Endothelial cell of umbilical vein (primary cell): ENCODE measurements around the gene COL7A1. TPM values are rescaled to one million over a fixed set of nuclear protein-coding genes. Genes with fewer than 3 reads are reported as not detected.
"Not testable (repeated sequence)": the region's sequence is repeated elsewhere in the genome, so short reads cannot be mapped to it uniquely, and the experiment has no call there.

Source experiments
- BruUV-seq: library from RNA; stranded (reverse); fragments of 400-500 nt; replicated peaks from 2 replicates; lab custom pipeline; 2021; lab: Mats Ljungman, UMichigan
- CTCF ChIA-PET: fragments of 300-600, 350-600 bp; sonication (Branson Sonifier 250); formaldehyde crosslinking; loops from one replicate; lab custom pipeline; 2021; ENCODE audit warnings: antibody characterized with exemption, inconsistent platforms; lab: Charles Lee
- POLR2A ChIA-PET: fragments of 300-600, 350-600 bp; sonication (Branson Sonifier 250); formaldehyde crosslinking; loops from one replicate; lab custom pipeline; 2021; ENCODE audit warnings: antibody characterized with exemption, inconsistent platforms; lab: Charles Lee
- DNase-seq: peaks from one replicate; pipeline ENCODE4 v3.0.0-alpha.2; 2011; ENCODE audit warnings: low read depth, low spot score
- FAIRE-seq: peaks from 2 replicates; lab custom pipeline; 2011; peaks lifted over from hg19 to GRCh38; lab: Jason Lieb, UNC
- H2AFZ ChIP-seq: 2 replicates; pipeline ENCODE4 v1.6.0; 2012; ENCODE audit warnings: low read depth, low read length, control low read depth, inconsistent platforms
- H3K27ac ChIP-seq: 2 replicates; pipeline ENCODE4 v1.5.1; 2011; ENCODE audit warnings: low read depth, mild to moderate bottlenecking, control low read depth, low read length, moderate library complexity; ENCODE audit not compliant: insufficient read depth
- H3K27me3 ChIP-seq, 2 experiments: 2 replicates each; pipeline versions ENCODE4 v1.6.0 to v1.6.1; 2011; ENCODE audit warnings: low read length in 2 of 2, mixed read lengths in 1 of 2; ENCODE audit not compliant: control insufficient read depth in 2 of 2, insufficient read depth in 2 of 2
- H3K36me3 ChIP-seq, 2 experiments: 2 replicates in 1 of 2; 3 replicates in 1 of 2; pipeline ENCODE4 v1.5.1; 2011; ENCODE audit warnings: low read length in 2 of 2, mild to moderate bottlenecking in 1 of 2, moderate library complexity in 1 of 2; ENCODE audit not compliant: control insufficient read depth in 2 of 2, insufficient read depth in 2 of 2; ENCODE audit errors: extremely low read depth in 1 of 2
- H3K4me1 ChIP-seq: 3 replicates; pipeline ENCODE4 v1.5.1; 2011; ENCODE audit warnings: mild to moderate bottlenecking, low read length; ENCODE audit not compliant: control insufficient read depth, insufficient read depth; ENCODE audit errors: extremely low read depth
- H3K4me2 ChIP-seq: 2 replicates; pipeline ENCODE4 v1.6.1; 2011; ENCODE audit warnings: low read length, control low read depth, mixed read lengths; ENCODE audit not compliant: insufficient read depth
- H3K4me3 ChIP-seq, 3 experiments: fragments of 200-600 bp in 1 of 3; sonication (generic), shearing (Covaris generic) in 1 of 3; replicated peaks in 1 of 3; 2 replicates each; pipeline ENCODE4 v1.5.1; 2011 to 2016; ENCODE audit warnings: control low read depth in 3 of 3, low read length in 3 of 3, mild to moderate bottlenecking in 2 of 3, inconsistent platforms in 1 of 3, low read depth in 1 of 3, moderate library complexity in 1 of 3; ENCODE audit not compliant: insufficient read depth in 1 of 3
- H3K79me2 ChIP-seq: 2 replicates; pipeline ENCODE4 v1.6.0; 2012; ENCODE audit warnings: low read length, inconsistent platforms; ENCODE audit not compliant: control insufficient read depth, insufficient read depth
- H3K9ac ChIP-seq: replicated peaks from 2 replicates; pipeline ENCODE3; 2011; ENCODE audit warnings: low read length, control low read depth; ENCODE audit not compliant: insufficient read depth; ENCODE audit errors: extremely low read depth
- H3K9me1 ChIP-seq: replicated peaks from 3 replicates; pipeline ENCODE4 v1.6.0; 2011; ENCODE audit warnings: mild to moderate bottlenecking, low read length; ENCODE audit not compliant: control insufficient read depth, insufficient read depth; ENCODE audit errors: extremely low read depth
- H3K9me3 ChIP-seq: replicated peaks from 2 replicates; pipeline ENCODE4 v1.5.1; 2012; ENCODE audit warnings: low read length, inconsistent platforms; ENCODE audit not compliant: control insufficient read depth, insufficient read depth
- H4K20me1 ChIP-seq: replicated peaks from 2 replicates; pipeline ENCODE3; 2011; ENCODE audit warnings: mild to moderate bottlenecking, low read length; ENCODE audit not compliant: control insufficient read depth, insufficient read depth; ENCODE audit errors: extremely low read depth
- EZH2 ChIP-seq: IDR thresholded peaks from 2 replicates; pipeline ENCODE4 v1.6.1; 2012; ENCODE audit warnings: borderline replicate concordance, low read depth, mild to moderate bottlenecking, moderate library complexity, low read length, inconsistent platforms; ENCODE audit not compliant: severe bottlenecking
- FOS ChIP-seq: IDR thresholded peaks from 2 replicates; pipeline ENCODE4 v1.6.1; 2011; ENCODE audit warnings: mild to moderate bottlenecking, low read length, moderate library complexity, borderline replicate concordance; ENCODE audit not compliant: insufficient read depth
- GATA2 ChIP-seq: IDR thresholded peaks from 2 replicates; pipeline ENCODE4 v1.7.0; 2011; ENCODE audit warnings: low read depth, mild to moderate bottlenecking, moderate library complexity, mixed read lengths, low read length; ENCODE audit not compliant: insufficient read length, insufficient read depth
- JUN ChIP-seq: IDR thresholded peaks from 2 replicates; pipeline ENCODE4 v1.6.1; 2011; ENCODE audit warnings: borderline replicate concordance, low read depth; ENCODE audit not compliant: insufficient read length, insufficient read depth
- MYC ChIP-seq: IDR thresholded peaks from one replicate; pipeline ENCODE4 v1.6.1; 2011; ENCODE audit warnings: mild to moderate bottlenecking, low read depth, low read length
- POLR2A ChIP-seq: IDR thresholded peaks from 2 replicates; pipeline ENCODE4 v1.6.1; 2012; ENCODE audit warnings: low read depth, mild to moderate bottlenecking, control low read depth, low read length
- POLR2AphosphoS5 ChIP-seq: IDR thresholded peaks from 2 replicates; pipeline ENCODE4 v1.6.1; 2012; ENCODE audit warnings: low read depth, mild to moderate bottlenecking, control low read depth, low read length, moderate library complexity; ENCODE audit not compliant: insufficient read depth
- dilution Hi-C: fragments of 300-500 bp; cut with MboI; formaldehyde crosslinking; loops from one replicate; pipeline ENCODE4 v1.15.0; 2019; ENCODE audit warnings: low sequenced_read_pairs; ENCODE audit not compliant: extremely low pct_ligation_motif_present
- intact Hi-C: fragments of 100-400 bp; cut with micrococcal nuclease; formaldehyde crosslinking; loops from one replicate; pipeline ENCODE4 v1.10.0; 2022
- polyA plus RNA-seq, 4 experiments: library from polyadenylated mRNA; depleted of rRNA in 3 of 4; stranded (reverse) in 3 of 4; unstranded in 1 of 4; fragments of >200 nt; gene quantifications; 2 replicates each; pipeline versions ENCODE4 v1.2.1 to v1.2.3, GENCODE V29; 2011 to 2012; ENCODE audit warnings: missing spikeins in 1 of 4
- total RNA-seq: library from RNA; stranded (reverse); gene quantifications from 2 replicates; pipeline ENCODE4 v1.2.3, GENCODE V29; 2021
- TF ChIP-seq, protein P1 (sequence below), 2 donors: IDR thresholded peaks; 1 replicate in 1 of 2; 2 replicates in 1 of 2; pipeline ENCODE4 v1.5.1; 2011; ENCODE audit warnings: low read length in 2 of 2, mild to moderate bottlenecking in 2 of 2, moderate library complexity in 2 of 2, control low read depth in 1 of 2, inconsistent platforms in 1 of 2, low read depth in 1 of 2; ENCODE audit not compliant: insufficient read depth in 1 of 2; ENCODE audit errors: extremely low read depth in 1 of 2
- TF ChIP-seq, protein P2 (sequence below): IDR thresholded peaks from 2 replicates; pipeline ENCODE4 v1.6.1; 2011; ENCODE audit not compliant: insufficient read depth, insufficient read length

Gene COL7A1
- total and polyA plus RNA-seq, 2 donors (not counting 3 experiments of a cell fraction or from before 2014, with no cell fraction given): 0.55 to 1.9 TPM

DNA sequence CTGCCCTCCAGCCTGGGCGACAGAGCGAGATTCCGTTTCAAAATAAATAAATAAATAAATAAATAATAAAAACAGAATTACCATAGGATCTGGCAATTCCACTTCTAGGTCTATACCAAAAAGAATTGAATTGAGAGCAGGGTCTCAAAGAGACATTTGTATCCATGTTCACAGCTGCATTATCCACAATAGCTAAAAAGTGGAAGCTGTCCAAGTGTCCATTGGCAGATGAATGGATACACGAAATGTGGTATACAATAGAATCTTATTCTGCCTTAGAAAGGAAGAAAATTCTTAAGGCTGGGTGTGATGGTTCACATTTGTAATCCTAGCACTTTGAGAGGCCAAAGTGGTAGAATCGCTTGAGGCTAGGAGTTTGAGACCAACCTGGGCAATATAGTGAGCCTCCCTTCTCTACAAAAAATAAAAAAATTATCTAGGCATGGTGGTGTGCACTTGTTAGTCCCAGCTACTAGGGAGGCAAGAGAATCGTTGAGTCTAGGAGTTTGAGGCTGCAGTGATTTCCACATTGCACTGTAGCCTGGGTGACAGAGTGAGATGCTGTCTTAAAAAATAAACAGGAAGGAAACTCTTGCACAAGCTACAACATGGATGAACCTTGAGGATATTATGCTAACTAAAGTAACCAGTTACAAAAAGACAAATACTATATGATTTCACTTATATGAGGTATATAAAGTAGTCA is 62.7 kb downstream of the COL7A1 start:
- CTCF ChIA-PET: interaction anchor here (1.5 to 2.1 kb wide), 3 partner anchors 10 to 23 kb away, joined by 3 to 5 read pairs (median 4); no protein-coding TSS in a partner anchor
- no peaks in the 10 kb centered on the region for H3K4me1 ChIP-seq
- no peaks in the 10 kb centered on the region for H4K20me1 ChIP-seq
- no peak overlapping the region for H3K9ac ChIP-seq
- FAIRE-seq: no peak
- no TSS peak for BruUV-seq
- no peak overlapping the region for H2AFZ ChIP-seq
- dilution Hi-C loops: no loop called here
- H3K9me3 ChIP-seq: no peaks in the 10 kb centered on the region
- DNase-seq: no peak
- TF ChIP-seq GATA2 (no peak), JUN (no peak), EZH2 (no peak), POLR2A (no peak), MYC (no peak), FOS (no peak), POLR2AphosphoS5 (no peak)
- TF ChIP-seq, protein P1, sequence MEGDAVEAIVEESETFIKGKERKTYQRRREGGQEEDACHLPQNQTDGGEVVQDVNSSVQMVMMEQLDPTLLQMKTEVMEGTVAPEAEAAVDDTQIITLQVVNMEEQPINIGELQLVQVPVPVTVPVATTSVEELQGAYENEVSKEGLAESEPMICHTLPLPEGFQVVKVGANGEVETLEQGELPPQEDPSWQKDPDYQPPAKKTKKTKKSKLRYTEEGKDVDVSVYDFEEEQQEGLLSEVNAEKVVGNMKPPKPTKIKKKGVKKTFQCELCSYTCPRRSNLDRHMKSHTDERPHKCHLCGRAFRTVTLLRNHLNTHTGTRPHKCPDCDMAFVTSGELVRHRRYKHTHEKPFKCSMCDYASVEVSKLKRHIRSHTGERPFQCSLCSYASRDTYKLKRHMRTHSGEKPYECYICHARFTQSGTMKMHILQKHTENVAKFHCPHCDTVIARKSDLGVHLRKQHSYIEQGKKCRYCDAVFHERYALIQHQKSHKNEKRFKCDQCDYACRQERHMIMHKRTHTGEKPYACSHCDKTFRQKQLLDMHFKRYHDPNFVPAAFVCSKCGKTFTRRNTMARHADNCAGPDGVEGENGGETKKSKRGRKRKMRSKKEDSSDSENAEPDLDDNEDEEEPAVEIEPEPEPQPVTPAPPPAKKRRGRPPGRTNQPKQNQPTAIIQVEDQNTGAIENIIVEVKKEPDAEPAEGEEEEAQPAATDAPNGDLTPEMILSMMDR (IDR thresholded peaks at IDR 0.05; ENCODE audit: extremely low read depth in 1 of 2, insufficient read depth in 1 of 2, low read depth in 1 of 2, low read length in 2 of 2): no peak
- TF ChIP-seq, protein P2, sequence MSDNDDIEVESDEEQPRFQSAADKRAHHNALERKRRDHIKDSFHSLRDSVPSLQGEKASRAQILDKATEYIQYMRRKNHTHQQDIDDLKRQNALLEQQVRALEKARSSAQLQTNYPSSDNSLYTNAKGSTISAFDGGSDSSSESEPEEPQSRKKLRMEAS: no peak
- no peak overlapping the region for H3K4me3 ChIP-seq
- intact Hi-C loops: no loop called here
- H3K4me2 ChIP-seq: no peak overlapping the region
- no peak overlapping the region for H3K27ac ChIP-seq
- no peaks in the 10 kb centered on the region for H3K9me1 ChIP-seq
- POLR2A ChIA-PET: no interaction called here
- no peaks in the 10 kb centered on the region for H3K79me2 ChIP-seq
- no peaks in the 10 kb centered on the region for H3K36me3 ChIP-seq
- H3K27me3 ChIP-seq: no peaks in the 10 kb centered on the region

DNA sequence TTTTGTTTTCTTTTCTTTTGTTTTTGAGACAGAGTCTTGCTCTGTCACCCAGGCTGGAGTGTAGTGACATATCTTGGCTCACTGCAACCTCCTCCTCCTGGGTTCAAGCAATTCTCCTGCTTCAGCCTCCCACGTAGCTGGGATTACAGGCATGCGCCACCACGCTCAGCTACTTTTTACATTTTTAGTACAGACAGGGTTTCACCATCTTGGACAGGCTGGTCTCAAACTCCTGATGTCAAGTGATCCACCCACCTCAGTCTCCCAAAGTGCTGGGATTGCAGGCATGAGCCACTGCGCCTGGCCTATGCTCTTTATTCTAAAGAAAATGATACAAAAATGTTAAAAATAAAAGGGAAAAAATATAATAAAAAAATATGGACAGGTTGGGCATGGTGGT is 64.4 kb downstream of the COL7A1 start:
- H2AFZ ChIP-seq, DNase-seq, H3K36me3 ChIP-seq, H3K27ac ChIP-seq, H3K4me1 ChIP-seq, H3K9me3 ChIP-seq, H3K79me2 ChIP-seq, H4K20me1 ChIP-seq, POLR2A ChIA-PET, H3K4me2 ChIP-seq, dilution Hi-C loops, H3K9ac ChIP-seq, H3K27me3 ChIP-seq, BruUV-seq, H3K9me1 ChIP-seq, intact Hi-C loops, H3K4me3 ChIP-seq: not testable (repeated sequence)
- peak; percentile 31 for FAIRE-seq
- CTCF ChIA-PET: interaction anchor here (0.8 to 1.1 kb wide), 2 partner anchors 11 to 94 kb away, joined by 3 read pairs; no protein-coding TSS in a partner anchor
